DMS 273 (cell line): ENCODE results near the gene UBAP2L.
A peak's percentile ranks its signal among the peaks of the same experiment; 100 is the strongest.
"Not testable (repeated sequence)": the region's sequence is repeated elsewhere in the genome, so short reads cannot be mapped to it uniquely, and the experiment has no call there.

Experiments used
- DNase-seq: peaks from one replicate; lab custom pipeline; 2025; ENCODE audit not compliant: unreplicated experiment; lab: John Stamatoyannopoulos, UW

UBAP2L gene

GRCh38 chr1:154241703-154242351 is 21.1 kb downstream of the UBAP2L start:
- peak; percentile 26 for DNase-seq

GRCh38 chr1:154253671-154254070 is 32.9 kb downstream of the UBAP2L start:
- DNase-seq = no peak

DNA sequence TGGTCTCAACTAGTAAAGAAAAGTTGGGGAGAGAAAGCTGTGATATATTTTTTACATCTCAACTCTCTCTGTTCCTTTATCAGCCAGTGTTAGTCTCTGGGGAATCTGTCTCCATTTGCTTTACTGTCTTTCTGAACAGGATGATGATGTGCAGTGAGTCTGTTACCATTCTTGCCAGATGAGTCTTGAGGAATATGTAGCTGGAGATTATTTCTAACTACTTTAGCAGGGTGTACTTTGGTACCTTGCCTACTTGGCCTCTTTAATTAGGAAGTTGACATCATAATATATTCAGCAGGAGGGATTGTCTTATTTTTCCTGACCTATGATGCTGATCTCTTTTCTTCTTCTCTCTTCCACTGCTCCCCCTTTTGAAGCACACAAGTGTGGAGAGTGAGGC is 35.9 kb downstream of the UBAP2L start:
- no peak for DNase-seq

DNA sequence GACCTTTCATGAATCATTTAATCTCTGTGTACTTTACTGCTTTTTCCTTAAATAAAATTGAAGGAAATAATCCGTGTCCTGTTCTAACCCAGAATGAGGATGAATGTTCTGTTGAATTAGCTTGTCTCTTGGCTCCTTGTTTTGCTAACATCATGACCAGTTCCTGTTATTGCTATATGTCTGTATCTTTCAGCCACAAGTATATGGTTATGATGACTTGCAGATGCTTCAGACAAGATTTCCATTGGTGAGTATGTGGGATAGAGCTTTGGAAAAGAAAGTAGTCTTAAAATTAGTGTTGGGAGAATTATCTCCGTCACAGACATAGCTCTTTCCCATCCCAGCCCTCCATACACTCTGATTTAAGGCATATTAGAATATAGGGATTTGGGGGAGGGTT is 38.0 kb downstream of the UBAP2L start:
- DNase-seq = no peak

- no peak for DNase-seq
Measured at GRCh38 chr1:154260127-154260526, 39.4 kb downstream of the UBAP2L start.

DNA sequence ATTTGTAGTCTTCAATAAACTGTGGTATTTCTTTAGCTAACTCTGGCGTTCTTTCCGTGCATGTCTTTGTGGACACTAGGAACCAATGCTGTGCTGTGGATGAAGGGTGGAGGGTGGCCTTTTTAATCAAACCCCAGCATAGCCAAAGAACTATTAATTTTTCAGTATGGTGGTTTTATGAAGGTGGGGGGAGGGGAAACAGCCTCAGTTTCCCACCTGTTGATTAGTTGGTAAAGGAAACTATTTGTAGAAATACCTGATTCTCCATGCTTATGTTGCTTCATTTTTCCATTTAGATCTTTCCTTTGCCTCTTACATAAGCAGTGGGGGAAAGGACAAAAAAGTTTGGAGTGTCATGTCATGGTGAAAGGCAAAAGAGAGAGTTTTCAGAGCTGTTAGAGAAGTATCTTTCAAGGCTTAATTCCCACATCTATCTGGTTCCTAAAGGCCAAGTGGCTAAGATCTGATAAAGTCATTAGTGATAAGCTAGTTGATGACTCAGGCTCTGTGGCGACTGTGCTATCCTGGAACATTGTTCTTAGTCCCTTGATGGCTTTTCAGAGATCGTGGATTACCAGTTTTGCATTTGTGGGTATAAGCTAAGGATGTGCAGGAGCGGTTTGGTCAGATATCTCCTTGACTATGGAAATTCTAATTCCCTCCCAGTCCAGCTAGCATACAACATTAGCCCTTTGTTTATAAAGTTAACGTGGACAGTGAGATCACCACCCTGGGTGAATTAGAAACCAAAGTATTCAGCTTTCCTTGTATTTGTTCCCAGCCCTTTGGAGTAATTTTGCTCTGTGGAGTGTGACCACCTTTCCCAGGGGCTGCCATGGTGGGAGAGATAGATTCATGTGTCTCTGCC is 42.9 kb downstream of the UBAP2L start:
- no peak for DNase-seq

DNA sequence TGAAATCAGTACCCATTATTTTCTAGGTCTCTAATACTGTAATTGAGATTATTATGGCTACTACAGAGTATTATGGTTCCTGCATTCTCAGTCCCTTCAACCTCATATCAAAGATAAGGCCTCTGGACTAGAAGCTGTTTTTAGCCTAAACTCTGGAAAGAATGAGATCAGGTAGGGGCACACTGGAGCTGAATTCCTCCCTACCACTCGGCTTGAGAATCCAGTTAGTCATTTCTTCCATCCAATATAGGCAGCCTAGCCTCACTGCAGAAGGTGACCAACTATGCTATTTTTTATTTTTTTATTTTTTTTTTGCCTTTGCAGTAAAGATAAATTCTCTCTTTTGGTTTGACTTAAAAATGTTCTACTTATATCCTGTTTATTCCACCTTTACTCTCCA is 43.7 kb downstream of the UBAP2L start:
- DNase-seq = no peak

DNA sequence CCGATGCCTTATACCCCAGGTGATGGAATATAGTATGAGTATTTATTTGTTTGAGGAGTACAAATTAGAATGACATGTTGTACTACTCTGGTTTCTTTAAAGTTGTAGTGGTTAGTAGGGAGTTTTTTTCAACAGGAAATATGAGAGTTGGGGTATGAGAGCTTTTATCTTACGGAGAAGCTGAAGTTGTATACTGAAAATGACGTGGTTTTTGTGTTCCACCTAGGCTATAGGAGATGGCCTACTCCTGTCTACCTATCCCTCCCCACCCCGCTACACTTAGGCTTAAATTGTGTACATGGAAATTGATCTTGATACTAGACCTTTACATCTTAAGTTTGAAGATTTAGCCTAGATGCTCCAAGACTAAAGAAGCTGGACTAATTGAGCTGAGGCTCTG is 44.8 kb downstream of the UBAP2L start:
- DNase-seq = no peak

DNA sequence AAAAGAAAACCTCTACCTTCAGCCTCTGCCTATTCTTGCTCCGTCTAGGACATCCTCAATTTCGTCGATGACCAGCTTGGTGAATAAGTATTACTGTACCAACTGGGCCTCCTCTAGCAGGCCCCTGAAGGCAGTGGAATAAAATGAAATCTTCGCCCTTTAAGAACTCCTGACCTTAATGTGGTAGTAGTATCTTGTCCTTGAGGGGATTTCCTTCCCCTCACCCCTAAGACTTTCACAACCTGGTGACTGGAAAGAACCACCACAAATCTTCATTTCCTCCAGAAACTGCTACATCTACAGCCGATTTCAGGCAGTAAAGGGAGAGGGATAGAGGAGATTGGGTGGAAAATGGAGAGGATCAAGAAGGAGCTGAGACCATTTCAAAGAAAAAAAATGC is 50.1 kb downstream of the UBAP2L start:
- no peak for DNase-seq

DNA sequence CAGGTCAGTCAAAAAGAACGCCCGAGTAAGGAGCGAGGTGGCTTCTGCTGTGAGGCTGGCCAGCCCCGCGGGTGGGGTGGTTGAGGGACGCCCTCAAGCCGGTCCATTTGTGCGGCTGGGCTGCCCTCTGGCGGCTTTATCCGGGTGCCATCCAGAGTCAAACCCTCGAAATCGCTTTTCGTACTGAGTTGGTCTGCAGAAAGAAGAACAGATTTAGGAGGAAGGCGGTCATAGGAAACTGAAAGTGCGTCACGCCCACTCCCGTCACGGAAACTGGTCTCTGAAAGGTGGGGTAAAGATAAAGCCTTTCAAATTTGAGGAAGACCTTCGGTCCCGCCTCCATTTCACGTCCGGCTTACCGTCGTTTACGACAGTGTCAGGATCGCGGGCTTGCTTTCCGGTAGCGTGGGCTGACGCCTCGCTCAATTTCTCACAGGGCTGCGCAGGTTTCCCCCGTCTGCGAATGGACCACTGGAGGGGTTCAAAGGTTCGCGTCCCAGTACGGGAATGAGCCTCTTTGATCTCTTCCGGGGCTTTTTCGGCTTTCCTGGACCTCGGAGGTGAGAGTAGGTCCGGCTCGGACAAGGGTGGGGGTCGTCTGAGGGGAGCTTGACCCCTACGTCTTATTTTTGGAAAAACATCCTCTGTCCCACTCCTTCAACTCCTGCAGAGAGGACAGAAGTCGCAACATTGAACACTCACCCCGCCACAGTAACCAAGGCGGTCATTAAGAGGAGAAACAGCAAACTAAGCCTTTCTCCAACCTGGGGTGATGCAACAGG is 51.7 kb downstream of the UBAP2L start, which contains the start of gene HAX1:
Gene HAX1 (plus strand): TSS at position 413 of the 782 bp plus-strand sequence. CDS start 95 bp downstream, at position 508.
- DNase-seq = peak; percentile 98

GRCh38 chr1:154272999-154273563 is 52.3 kb downstream of the UBAP2L start:
- no peak for DNase-seq

- DNase-seq = peak; percentile 20
Measured at GRCh38 chr1:154276797-154277196, 56.0 kb downstream of the UBAP2L start.

- not testable (repeated sequence) for DNase-seq
Measured at GRCh38 chr1:154287591-154287990, 66.8 kb downstream of the UBAP2L start.

DNA sequence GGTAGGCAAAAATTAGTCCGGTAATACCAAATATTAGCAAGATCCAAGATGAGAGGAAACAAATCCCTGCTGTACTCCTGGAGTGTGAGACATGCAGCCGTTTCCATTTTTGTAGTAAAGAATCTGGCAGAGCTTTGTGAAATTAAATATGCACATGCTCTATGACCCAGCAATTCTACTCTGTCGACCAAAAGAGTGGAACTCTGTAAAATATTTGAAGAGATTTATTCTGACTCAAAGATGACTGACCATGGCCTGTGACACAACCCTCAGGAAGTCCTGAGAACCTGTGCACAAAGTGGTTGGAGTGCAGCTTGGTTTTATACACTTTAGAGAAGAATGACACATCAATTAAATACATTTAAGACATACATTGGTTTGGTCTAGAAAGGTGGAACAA is 67.9 kb downstream of the UBAP2L start:
- no peak for DNase-seq

- DNase-seq = no peak
Measured at GRCh38 chr1:154290921-154291320, 70.2 kb downstream of the UBAP2L start.

- DNase-seq = peak; percentile 17
Measured at GRCh38 chr1:154295408-154296235, 74.9 kb downstream of the UBAP2L start.

- DNase-seq = no peak
Measured at GRCh38 chr1:154301582-154301981, 80.8 kb downstream of the UBAP2L start.

DNA sequence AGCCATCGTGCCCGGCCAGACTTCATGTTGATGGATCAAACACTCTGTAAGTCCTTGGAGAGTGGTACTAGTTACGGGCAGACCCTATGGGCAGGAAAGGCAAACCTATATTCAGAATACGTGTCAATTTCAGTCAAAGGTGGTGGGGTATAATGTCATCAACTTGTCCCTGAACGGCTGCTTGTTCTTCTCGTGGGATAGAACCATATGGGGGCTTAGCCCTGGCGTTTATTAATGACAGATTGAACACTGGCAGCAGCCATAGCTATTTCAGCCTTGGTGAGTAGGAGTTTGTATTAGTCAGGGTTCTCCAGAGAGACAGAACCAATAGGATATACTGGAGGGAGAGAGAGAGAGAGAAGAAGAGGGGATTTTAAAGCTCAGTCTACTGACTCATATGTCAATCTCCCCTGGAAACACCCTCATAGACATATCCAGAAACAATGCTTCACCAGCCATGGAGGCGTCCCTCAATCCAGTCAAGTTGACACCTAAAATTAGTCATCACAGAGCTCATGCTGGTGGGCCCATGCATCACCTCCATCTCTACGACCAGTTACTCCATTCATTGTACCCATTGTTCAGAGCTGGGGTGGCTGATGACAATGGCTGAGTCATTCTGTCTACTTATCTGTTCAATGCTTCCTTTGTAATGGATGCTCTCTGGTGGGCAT is 84.0 kb downstream of the UBAP2L start:
- DNase-seq = no peak

DNA sequence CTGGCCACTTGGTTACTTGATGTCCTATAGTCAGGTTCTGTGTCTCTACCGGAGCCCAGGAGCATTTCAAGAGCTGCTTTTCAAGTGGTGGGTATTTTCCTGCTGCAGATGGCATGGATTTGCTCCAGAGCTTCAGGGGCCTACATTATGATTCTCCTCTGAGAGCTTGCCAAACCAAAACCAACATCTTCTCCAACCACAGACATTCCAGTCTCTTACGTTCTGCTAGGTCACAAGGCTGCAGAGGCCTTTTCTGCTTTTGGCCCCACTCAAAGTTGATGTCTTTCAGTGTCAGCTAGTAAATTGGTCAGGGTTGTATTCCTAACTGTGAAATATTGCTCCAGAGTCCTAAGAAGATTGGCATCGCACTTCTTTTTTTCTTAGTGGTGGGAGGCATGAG is 85.4 kb downstream of the UBAP2L start:
- no peak for DNase-seq
